DOHH2 (cell line): ENCODE results near the gene FSTL1.

Source experiments
- EZH2phosphoT487 ChIP-seq: fragments of 200-600 bp; sonication (generic); IDR thresholded peaks from 2 replicates; pipeline ENCODE4 v1.6.1; 2017; ENCODE audit warnings: borderline replicate concordance, mild to moderate bottlenecking, antibody characterized with exemption, low read length, moderate library complexity, mixed read lengths
- TF ChIP-seq, protein P1 (sequence below): fragments of 200-600 bp; sonication (generic); IDR thresholded peaks from one replicate; pipeline ENCODE4 v1.5.1; 2014; ENCODE audit warnings: antibody characterized with exemption, mild to moderate bottlenecking, low read depth, low read length; ENCODE audit not compliant: poor library complexity, severe bottlenecking

DNA sequence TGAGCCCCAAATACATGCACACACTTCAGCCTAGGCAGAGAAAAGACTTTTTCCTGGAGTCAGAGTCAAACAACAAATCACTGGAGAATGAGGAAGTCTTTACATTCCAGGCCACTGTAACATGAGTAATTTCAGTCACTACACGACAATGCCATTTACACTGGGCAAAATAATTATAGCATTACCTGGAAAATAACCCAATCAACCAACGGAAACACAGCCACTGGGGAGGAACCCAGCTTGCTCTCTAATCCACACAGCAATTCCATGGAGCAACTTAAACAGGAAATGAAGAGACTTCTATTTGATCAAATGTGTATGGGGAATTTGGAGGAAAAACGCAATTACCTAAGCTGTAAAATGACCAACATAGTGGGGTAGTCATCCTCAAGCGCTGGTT is 15.2 kb downstream of the FSTL1 start:
- TF ChIP-seq, protein P1, sequence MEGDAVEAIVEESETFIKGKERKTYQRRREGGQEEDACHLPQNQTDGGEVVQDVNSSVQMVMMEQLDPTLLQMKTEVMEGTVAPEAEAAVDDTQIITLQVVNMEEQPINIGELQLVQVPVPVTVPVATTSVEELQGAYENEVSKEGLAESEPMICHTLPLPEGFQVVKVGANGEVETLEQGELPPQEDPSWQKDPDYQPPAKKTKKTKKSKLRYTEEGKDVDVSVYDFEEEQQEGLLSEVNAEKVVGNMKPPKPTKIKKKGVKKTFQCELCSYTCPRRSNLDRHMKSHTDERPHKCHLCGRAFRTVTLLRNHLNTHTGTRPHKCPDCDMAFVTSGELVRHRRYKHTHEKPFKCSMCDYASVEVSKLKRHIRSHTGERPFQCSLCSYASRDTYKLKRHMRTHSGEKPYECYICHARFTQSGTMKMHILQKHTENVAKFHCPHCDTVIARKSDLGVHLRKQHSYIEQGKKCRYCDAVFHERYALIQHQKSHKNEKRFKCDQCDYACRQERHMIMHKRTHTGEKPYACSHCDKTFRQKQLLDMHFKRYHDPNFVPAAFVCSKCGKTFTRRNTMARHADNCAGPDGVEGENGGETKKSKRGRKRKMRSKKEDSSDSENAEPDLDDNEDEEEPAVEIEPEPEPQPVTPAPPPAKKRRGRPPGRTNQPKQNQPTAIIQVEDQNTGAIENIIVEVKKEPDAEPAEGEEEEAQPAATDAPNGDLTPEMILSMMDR = no peak
- no peak for TF ChIP-seq EZH2phosphoT487
